ENCODE measurements around the gene TRIM72. TPM values are rescaled to one million over a fixed set of nuclear protein-coding genes. Genes with fewer than 3 reads are reported as not detected.

Gene TRIM72
- total RNA-seq, 3 donors from 2014 or later, result 0.02 TPM; not detected in 2

GRCh38 chr16:31206776-31207175 lies 7.1 kb upstream of the TRIM72 start:
- peaks cover 2% of the 10 kb centered on the region for H3K4me1 ChIP-seq (ENCODE audit: low read depth)
- no peaks in the 10 kb centered on the region for H3K36me3 ChIP-seq (ENCODE audit: low read depth)
- intact Hi-C loops (cut with DNase I, micrococcal nuclease), result no loop called here
- H3K4me3 ChIP-seq, result no peak overlapping the region
- no peak for TF ChIP-seq CTCF (IDR thresholded peaks at IDR 0.05)
- H3K9me3 ChIP-seq, result no peaks in the 10 kb centered on the region
- DNase-seq (peak in 1 of 3 donors; percentile 52), ATAC-seq (no peak)

GRCh38 chr16:31213342-31213741 lies 577 bp upstream of the TRIM72 start:
- DNase-seq, result no peak
- TF ChIP-seq CTCF (IDR thresholded peaks at IDR 0.05), result no peak
- Histone ChIP-seq H3K36me3 (ENCODE audit: low read depth) (no peaks in the 10 kb centered on the region), H3K4me3 (no peak overlapping the region), H3K9me3 (no peaks in the 10 kb centered on the region), H3K4me1 (ENCODE audit: low read depth) (peaks cover 26% of the 10 kb centered on the region)
- intact Hi-C loops (cut with DNase I, micrococcal nuclease), result no loop called here
- ATAC-seq, result no peak

GRCh38 chr16:31214708-31215286 lies 878 bp downstream of the TRIM72 start:
- peaks cover 26% of the 10 kb centered on the region for H3K4me1 ChIP-seq (ENCODE audit: low read depth)
- TF ChIP-seq CTCF (IDR thresholded peaks at IDR 0.05), result no peak
- no peak for DNase-seq
- no peak overlapping the region for H3K4me3 ChIP-seq
- ATAC-seq, result peak; percentile 42
- H3K36me3 ChIP-seq (ENCODE audit: low read depth), result no peaks in the 10 kb centered on the region
- intact Hi-C loops (cut with DNase I, micrococcal nuclease), result no loop called here
- no peaks in the 10 kb centered on the region for H3K9me3 ChIP-seq

- intact Hi-C loops (cut with DNase I, micrococcal nuclease), result no loop called here
- Histone ChIP-seq H3K4me1 (ENCODE audit: low read depth) (peaks cover 26% of the 10 kb centered on the region), H3K36me3 (ENCODE audit: low read depth) (no peaks in the 10 kb centered on the region), H3K4me3 (no peak overlapping the region), H3K9me3 (no peaks in the 10 kb centered on the region)
- no peak for TF ChIP-seq CTCF (IDR thresholded peaks at IDR 0.05)
- peak; percentile 67 to 75 (median 70) for DNase-seq
- ATAC-seq, result peak; percentile 91
Measured at GRCh38 chr16:31215287-31216162, 1.6 kb downstream of the TRIM72 start.

GRCh38 chr16:31216422-31217135 lies 2.7 kb downstream of the TRIM72 start, which contains the start of gene PYDC1:
Gene PYDC1 (minus strand): TSS chr16:31217135. CDS start chr16:31217028, 107 bp downstream.
- DNase-seq, result no peak
- Histone ChIP-seq H3K9me3 (no peaks in the 10 kb centered on the region), H3K4me1 (ENCODE audit: low read depth) (peaks cover 26% of the 10 kb centered on the region), H3K36me3 (ENCODE audit: low read depth) (no peaks in the 10 kb centered on the region), H3K4me3 (no peak within 1 kb of the TSS)
- intact Hi-C loops (cut with DNase I, micrococcal nuclease), result no loop called here
- no peak for ATAC-seq
- no peak for TF ChIP-seq CTCF (IDR thresholded peaks at IDR 0.05)
